ENCODE data around the gene PAQR7.
"Not testable (repeated sequence)": the region's sequence is repeated elsewhere in the genome, so short reads cannot be mapped to it uniquely, and the experiment has no call there.

Gene PAQR7

DNA sequence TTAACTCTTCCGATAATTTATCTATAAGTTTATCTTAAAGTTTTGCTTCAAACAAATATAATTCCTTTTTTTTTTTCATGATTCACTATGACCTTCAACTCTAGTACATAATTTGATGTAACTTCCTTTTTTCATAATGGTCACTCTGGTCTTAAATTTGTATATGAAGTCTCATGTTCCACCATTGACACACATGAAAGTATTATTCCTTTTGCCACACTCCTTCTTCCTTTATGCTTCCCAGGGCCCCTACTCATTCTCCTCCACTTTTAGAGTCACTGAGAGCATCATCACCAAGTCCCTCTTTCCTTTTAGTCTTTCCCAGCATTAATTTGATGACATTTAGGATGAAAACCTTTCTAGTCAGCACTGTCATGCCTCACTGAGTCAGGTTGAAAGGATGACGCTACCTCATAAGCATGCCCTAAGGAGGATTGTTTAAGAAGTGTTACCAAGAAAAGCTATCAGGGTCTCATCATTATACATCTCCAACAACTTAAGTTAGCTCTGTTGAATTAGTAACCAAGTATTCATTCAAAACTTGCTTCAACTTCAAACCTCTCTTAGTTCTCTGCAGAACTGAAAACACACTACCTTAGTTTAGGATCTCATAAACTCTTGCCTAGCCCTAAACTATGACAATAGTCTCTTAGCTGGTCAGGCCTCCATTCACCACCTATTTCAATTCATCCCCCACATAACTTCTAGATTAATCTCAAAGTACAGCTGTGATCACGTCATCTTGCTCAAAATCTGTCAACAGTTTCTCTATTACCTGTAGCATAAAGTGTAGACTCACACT is 30.8 kb downstream of the PAQR7 start:
- H3K27ac ChIP-seq, result no peak overlapping the region
- no peak for TF ChIP-seq ZFX (IDR thresholded peaks at IDR 0.05; ENCODE audit: borderline replicate concordance)
- TF ChIP-seq, protein P1, sequence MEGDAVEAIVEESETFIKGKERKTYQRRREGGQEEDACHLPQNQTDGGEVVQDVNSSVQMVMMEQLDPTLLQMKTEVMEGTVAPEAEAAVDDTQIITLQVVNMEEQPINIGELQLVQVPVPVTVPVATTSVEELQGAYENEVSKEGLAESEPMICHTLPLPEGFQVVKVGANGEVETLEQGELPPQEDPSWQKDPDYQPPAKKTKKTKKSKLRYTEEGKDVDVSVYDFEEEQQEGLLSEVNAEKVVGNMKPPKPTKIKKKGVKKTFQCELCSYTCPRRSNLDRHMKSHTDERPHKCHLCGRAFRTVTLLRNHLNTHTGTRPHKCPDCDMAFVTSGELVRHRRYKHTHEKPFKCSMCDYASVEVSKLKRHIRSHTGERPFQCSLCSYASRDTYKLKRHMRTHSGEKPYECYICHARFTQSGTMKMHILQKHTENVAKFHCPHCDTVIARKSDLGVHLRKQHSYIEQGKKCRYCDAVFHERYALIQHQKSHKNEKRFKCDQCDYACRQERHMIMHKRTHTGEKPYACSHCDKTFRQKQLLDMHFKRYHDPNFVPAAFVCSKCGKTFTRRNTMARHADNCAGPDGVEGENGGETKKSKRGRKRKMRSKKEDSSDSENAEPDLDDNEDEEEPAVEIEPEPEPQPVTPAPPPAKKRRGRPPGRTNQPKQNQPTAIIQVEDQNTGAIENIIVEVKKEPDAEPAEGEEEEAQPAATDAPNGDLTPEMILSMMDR (IDR thresholded peaks at IDR 0.05), result no peak

DNA sequence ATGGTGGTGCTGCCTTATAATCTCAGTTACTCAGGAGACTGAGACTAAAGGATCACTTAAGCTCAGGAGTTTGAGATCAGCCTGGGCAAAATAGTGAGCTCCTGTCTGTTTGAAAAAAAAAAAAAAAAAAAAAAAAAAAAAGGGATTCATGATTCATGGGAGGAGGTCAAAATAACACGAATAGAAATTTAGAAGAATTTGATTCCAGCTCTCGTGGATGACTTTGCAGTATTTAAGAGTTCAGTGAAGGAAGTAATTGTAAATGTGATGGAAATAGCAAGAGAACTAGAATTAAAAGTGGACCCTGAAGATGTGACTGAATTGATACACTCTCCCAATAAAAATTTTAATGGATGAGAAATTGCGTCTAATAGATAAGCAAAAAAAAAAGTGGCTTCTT is 32.0 kb downstream of the PAQR7 start:
- no peak for TF ChIP-seq ZFX (IDR thresholded peaks at IDR 0.05; ENCODE audit: borderline replicate concordance)
- no peak overlapping the region for H3K27ac ChIP-seq

GRCh38 chr1:25839808-25840207 is 35.7 kb downstream of the PAQR7 start:
- H3K27ac ChIP-seq, result not testable (repeated sequence)

DNA sequence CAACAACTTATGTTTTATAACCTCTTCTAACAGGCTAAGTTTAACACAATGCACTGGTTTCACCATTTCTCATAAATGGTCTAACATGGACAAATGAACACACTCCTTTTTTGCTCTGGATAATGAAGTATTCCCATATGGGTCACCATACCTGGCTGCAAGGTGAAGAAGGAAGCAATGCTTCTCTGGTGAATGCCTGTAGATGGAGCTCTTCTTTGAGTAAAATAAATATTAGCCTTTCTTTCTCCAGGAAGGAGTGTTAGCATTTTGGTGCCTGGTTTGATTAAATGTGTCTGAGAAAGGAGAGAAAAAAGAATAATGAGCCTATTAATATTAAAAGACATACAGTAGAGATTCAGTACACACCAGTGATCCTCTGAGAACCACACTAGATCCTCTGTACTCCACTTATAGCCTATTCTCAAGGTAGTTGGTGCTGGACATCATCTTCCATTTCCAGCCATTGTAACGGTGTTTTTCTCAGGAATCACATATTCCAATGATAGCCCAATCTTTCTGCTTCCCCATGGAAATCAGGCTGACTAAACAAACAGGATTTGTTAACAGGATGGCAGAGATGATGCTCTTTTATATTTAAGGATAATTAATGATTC is 38.1 kb downstream of the PAQR7 start:
- TF ChIP-seq, protein P1 (IDR thresholded peaks at IDR 0.05), result peak; percentile 76
- TF ChIP-seq ZFX (IDR thresholded peaks at IDR 0.05; ENCODE audit: borderline replicate concordance), result no peak
- H3K27ac ChIP-seq, result peak overlapping the region; percentile 26; the same call in 1 of the 2 replicates

DNA sequence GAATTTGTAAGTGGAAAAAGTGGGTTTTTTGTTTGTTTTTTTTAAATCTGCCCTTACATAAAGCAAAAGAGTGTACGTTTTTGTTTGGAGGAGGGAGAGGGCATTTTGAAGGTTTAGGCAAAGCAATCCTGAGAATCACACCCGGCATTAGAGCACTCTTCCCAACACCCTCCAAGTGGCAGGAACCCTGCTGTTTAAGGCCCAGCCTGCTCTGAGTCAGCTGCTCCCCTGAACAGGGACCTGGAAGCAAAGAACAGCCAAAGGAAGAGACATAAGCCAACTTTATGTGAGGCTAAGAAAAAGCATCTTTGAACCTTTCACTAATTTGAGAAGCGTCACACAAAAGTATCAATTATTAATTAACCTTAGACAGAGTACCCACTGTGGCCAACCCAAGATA is 38.8 kb downstream of the PAQR7 start:
- no peak for TF ChIP-seq ZFX (IDR thresholded peaks at IDR 0.05; ENCODE audit: borderline replicate concordance)
- TF ChIP-seq, protein P1 (IDR thresholded peaks at IDR 0.05), result no peak
- H3K27ac ChIP-seq, result no peak overlapping the region

GRCh38 chr1:25834894-25835293 is 40.6 kb downstream of the PAQR7 start:
- TF ChIP-seq, protein P1 (IDR thresholded peaks at IDR 0.05), result no peak
- TF ChIP-seq ZFX (IDR thresholded peaks at IDR 0.05; ENCODE audit: borderline replicate concordance), result no peak
- H3K27ac ChIP-seq, result no peak overlapping the region

GRCh38 chr1:25833158-25833557 is 42.4 kb downstream of the PAQR7 start:
- TF ChIP-seq, protein P1 (IDR thresholded peaks at IDR 0.05), result no peak
- no peak for TF ChIP-seq ZFX (IDR thresholded peaks at IDR 0.05; ENCODE audit: borderline replicate concordance)
- H3K27ac ChIP-seq, result no peak overlapping the region

- TF ChIP-seq, protein P1 (IDR thresholded peaks at IDR 0.05), result no peak
- TF ChIP-seq ZFX (IDR thresholded peaks at IDR 0.05; ENCODE audit: borderline replicate concordance), result no peak
- H3K27ac ChIP-seq, result 0 out of 2 replicates have a peak overlapping the region, but pooled peaks have one; percentile 3
These were observed 43.0 kb downstream of the PAQR7 start for GRCh38 chr1:25832336-25833037.
